Measurements from ENCODE around the gene PLCG2. TPM values are rescaled to one million over a fixed set of nuclear protein-coding genes. Genes with fewer than 3 reads are reported as not detected.
A peak's percentile ranks its signal among the peaks of the same experiment; 100 is the strongest.

Gene PLCG2
- total RNA-seq, 1 experiment from 2014 or later, result 14.4 TPM

DNA sequence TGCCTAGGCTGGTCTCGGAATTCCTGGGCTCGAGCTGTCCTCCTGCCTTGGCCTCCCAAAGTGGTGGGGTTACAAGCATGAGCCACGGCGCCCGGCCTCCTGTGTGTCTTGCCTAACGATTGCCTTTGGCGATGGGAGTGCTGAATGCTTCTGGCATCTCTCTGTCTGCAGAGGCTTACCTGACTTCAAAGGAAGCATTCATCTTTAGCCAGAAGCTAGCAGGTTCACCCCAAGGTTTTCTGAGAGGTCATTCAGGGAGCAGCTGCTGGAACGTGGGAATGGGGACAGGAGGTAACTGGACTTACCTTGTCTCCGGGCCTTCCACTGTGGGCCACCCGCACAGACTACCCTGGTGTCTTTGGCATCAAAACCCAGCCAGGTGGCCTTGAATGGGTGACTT, 54.7 kb downstream of the PLCG2 start:
- Mint-ChIP-seq H3K4me3 (ENCODE audit: unreplicated experiment) (no peak overlapping the region), H3K27me3 (ENCODE audit: insufficient read depth, unreplicated experiment) (no peaks in the 10 kb centered on the region), H3K9me3 (ENCODE audit: unreplicated experiment) (no peaks in the 10 kb centered on the region), H3K27ac (ENCODE audit: unreplicated experiment) (no peak overlapping the region), H3K4me1 (ENCODE audit: low read depth, unreplicated experiment) (no peaks in the 10 kb centered on the region), H3K36me3 (ENCODE audit: insufficient read depth, unreplicated experiment) (no peaks in the 10 kb centered on the region)
- intact Hi-C loops (cut with micrococcal nuclease; ENCODE audit: unreplicated experiment), result no loop called here
- Histone ChIP-seq H3K36me3 (ENCODE audit: control insufficient read depth, insufficient read depth, low read length) (no peaks in the 10 kb centered on the region), H3K4me3 (ENCODE audit: low read depth, low read length) (no peak overlapping the region), H3K9me3 (no peaks in the 10 kb centered on the region), H3K4me1 (peaks cover 1% of the 10 kb centered on the region; the same call in 1 of the 2 replicates), H3K27me3 (replicated peaks; ENCODE audit: control insufficient read depth, insufficient read depth, low read length) (no peaks in the 10 kb centered on the region)
- DNase-seq, result peak; percentile 32 to 70
- ChIA-PET CTCF (no interaction called here), POLR2A (no interaction called here)
- TF ChIP-seq, protein P1, sequence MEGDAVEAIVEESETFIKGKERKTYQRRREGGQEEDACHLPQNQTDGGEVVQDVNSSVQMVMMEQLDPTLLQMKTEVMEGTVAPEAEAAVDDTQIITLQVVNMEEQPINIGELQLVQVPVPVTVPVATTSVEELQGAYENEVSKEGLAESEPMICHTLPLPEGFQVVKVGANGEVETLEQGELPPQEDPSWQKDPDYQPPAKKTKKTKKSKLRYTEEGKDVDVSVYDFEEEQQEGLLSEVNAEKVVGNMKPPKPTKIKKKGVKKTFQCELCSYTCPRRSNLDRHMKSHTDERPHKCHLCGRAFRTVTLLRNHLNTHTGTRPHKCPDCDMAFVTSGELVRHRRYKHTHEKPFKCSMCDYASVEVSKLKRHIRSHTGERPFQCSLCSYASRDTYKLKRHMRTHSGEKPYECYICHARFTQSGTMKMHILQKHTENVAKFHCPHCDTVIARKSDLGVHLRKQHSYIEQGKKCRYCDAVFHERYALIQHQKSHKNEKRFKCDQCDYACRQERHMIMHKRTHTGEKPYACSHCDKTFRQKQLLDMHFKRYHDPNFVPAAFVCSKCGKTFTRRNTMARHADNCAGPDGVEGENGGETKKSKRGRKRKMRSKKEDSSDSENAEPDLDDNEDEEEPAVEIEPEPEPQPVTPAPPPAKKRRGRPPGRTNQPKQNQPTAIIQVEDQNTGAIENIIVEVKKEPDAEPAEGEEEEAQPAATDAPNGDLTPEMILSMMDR (IDR thresholded peaks at IDR 0.05; ENCODE audit: insufficient read depth in 1 of 2, low read depth in 1 of 2, low read length in 1 of 2, severe bottlenecking in 1 of 2, unreplicated experiment in 1 of 2), result no peak
- no TSS peak for BruUV-seq (replicated peaks)

DNA sequence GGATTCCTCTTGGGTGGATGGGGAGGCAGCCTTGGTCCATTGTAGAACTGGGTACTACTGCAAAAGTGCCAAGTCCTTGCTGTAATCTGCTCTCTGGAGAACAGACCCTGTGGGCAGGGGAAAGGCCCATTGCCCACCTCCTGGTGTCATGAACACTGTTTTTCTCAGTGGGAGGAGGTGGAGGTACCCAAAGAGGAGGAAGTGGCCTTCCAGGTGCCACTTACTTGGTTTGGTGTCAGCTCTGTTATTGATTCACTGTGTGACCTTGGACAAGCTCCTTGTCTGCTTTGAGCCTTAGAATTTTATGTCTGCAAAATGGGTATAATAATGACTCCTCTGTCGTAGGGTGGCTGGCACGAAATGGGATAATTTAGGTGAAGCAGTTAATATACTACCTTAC, 55.8 kb downstream of the PLCG2 start:
- no peaks in the 10 kb centered on the region for H3K36me3 Mint-ChIP-seq (ENCODE audit: insufficient read depth, unreplicated experiment)
- POLR2A ChIA-PET, result no interaction called here
- Histone ChIP-seq H3K36me3 (ENCODE audit: control insufficient read depth, insufficient read depth, low read length) (no peaks in the 10 kb centered on the region), H3K4me3 (ENCODE audit: low read depth, low read length) (no peak overlapping the region), H3K9me3 (no peaks in the 10 kb centered on the region), H3K27me3 (replicated peaks; ENCODE audit: control insufficient read depth, insufficient read depth, low read length) (no peaks in the 10 kb centered on the region), H3K4me1 (no peaks in the 10 kb centered on the region)
- H3K9me3 Mint-ChIP-seq (ENCODE audit: unreplicated experiment), result no peaks in the 10 kb centered on the region
- DNase-seq, result no peak
- no peak overlapping the region for H3K27ac Mint-ChIP-seq (ENCODE audit: unreplicated experiment)
- no peaks in the 10 kb centered on the region for H3K27me3 Mint-ChIP-seq (ENCODE audit: insufficient read depth, unreplicated experiment)
- no peaks in the 10 kb centered on the region for H3K4me1 Mint-ChIP-seq (ENCODE audit: low read depth, unreplicated experiment)
- H3K4me3 Mint-ChIP-seq (ENCODE audit: unreplicated experiment), result no peak overlapping the region
- intact Hi-C loops (cut with micrococcal nuclease; ENCODE audit: unreplicated experiment), result no loop called here
- CTCF ChIA-PET, result no interaction called here
- TF ChIP-seq, protein P1 (IDR thresholded peaks at IDR 0.05; ENCODE audit: insufficient read depth in 1 of 2, low read depth in 1 of 2, low read length in 1 of 2, severe bottlenecking in 1 of 2, unreplicated experiment in 1 of 2), result no peak
- no TSS peak for BruUV-seq (replicated peaks)

DNA sequence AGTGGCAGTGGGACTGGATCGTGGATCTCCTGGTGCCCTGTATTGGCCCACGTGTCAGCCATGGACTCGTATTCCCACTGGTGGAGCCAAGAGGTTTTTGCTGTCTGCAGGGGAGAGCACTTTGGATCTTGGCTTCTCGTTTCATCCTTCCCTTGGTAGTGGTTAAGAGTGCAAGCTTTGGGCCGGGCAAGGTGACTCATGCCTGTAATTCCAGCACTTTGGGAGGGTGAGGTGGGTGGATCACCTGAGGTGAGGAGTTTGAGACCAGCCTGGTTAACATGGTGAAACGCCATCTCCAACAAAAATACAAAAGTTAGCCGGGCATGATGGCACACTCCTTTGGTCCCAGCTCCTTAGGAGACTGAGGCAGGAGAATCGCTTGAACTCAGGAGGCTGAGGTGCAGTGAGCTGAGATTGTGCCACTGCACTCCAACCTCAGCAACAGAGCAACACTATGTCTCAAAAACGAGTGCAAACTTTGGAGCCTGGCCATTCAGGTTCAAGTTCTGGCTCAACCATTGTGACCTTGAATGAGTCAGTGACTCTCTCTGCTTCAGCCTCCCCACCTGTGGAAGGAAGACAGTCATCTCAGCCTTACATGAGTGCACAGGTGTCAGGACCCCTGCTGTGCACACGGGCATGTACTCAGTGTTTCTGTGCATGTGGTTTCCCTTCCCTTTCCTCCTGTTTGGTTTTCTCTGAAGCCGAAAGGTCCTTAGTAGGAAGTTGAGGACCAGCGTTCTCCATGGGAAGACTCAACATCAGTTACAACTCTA, 57.4 kb downstream of the PLCG2 start:
- no peaks in the 10 kb centered on the region for H3K27me3 ChIP-seq (replicated peaks; ENCODE audit: control insufficient read depth, insufficient read depth, low read length)
- BruUV-seq (replicated peaks), result no TSS peak
- Mint-ChIP-seq H3K9me3 (ENCODE audit: unreplicated experiment) (no peaks in the 10 kb centered on the region), H3K27me3 (ENCODE audit: insufficient read depth, unreplicated experiment) (no peaks in the 10 kb centered on the region), H3K4me1 (ENCODE audit: low read depth, unreplicated experiment) (no peaks in the 10 kb centered on the region), H3K4me3 (ENCODE audit: unreplicated experiment) (no peak overlapping the region), H3K27ac (ENCODE audit: unreplicated experiment) (no peak overlapping the region), H3K36me3 (ENCODE audit: insufficient read depth, unreplicated experiment) (no peaks in the 10 kb centered on the region)
- POLR2A ChIA-PET, result no interaction called here
- intact Hi-C loops (cut with micrococcal nuclease; ENCODE audit: unreplicated experiment), result no loop called here
- H3K36me3 ChIP-seq (ENCODE audit: control insufficient read depth, insufficient read depth, low read length), result no peaks in the 10 kb centered on the region
- H3K4me1 ChIP-seq, result no peaks in the 10 kb centered on the region
- TF ChIP-seq, protein P1 (IDR thresholded peaks at IDR 0.05; ENCODE audit: insufficient read depth in 1 of 2, low read depth in 1 of 2, low read length in 1 of 2, severe bottlenecking in 1 of 2, unreplicated experiment in 1 of 2), result no peak
- CTCF ChIA-PET, result no interaction called here
- no peak overlapping the region for H3K4me3 ChIP-seq (ENCODE audit: low read depth, low read length)
- no peaks in the 10 kb centered on the region for H3K9me3 ChIP-seq
- no peak for DNase-seq

Measured in Caco-2 (cell line).